Activated T-cell treated with anti-CD3 and anti-CD28 coated beads for 48 hours (primary cell): ENCODE results near the gene ZNF365.
"Not testable (repeated sequence)": the region's sequence is repeated elsewhere in the genome, so short reads cannot be mapped to it uniquely, and the experiment has no call there.

ENCODE experiments used
- DNase-seq: peaks from one replicate; pipeline ENCODE4 v3.0.0-alpha.2; 2020; ENCODE audit warnings: low read depth

ZNF365 gene

GRCh38 chr10:62373995-62374861, at the start of gene ZNF365:
ZNF365 (plus strand) TSS chr10:62374369; CDS start chr10:62376194, 1,825 bp downstream.
- peak; percentile 41 for DNase-seq

GRCh38 chr10:62326176-62326575, 48.0 kb upstream of the ZNF365 start:
- no peak for DNase-seq

- no peak for DNase-seq
These were observed 46.3 kb upstream of the ZNF365 start for GRCh38 chr10:62327885-62328284.

- DNase-seq, result no peak
These were observed 44.0 kb upstream of the ZNF365 start for GRCh38 chr10:62330213-62330612.

GRCh38 chr10:62332406-62332805, 41.8 kb upstream of the ZNF365 start:
- no peak for DNase-seq

GRCh38 chr10:62333135-62333889, 40.9 kb upstream of the ZNF365 start:
- DNase-seq, result no peak

- DNase-seq, result no peak
These were observed 40.0 kb upstream of the ZNF365 start for GRCh38 chr10:62333988-62334682.

GRCh38 chr10:62335326-62335725, 38.8 kb upstream of the ZNF365 start:
- no peak for DNase-seq

GRCh38 chr10:62336404-62336803, 37.8 kb upstream of the ZNF365 start:
- DNase-seq, result no peak

GRCh38 chr10:62341419-62341818, 32.8 kb upstream of the ZNF365 start:
- no peak for DNase-seq

GRCh38 chr10:62343000-62343399, 31.2 kb upstream of the ZNF365 start:
- no peak for DNase-seq

GRCh38 chr10:62348029-62348428, 26.1 kb upstream of the ZNF365 start:
- no peak for DNase-seq

- DNase-seq, result no peak
These were observed 21.7 kb upstream of the ZNF365 start for GRCh38 chr10:62352356-62352970.

- DNase-seq, result no peak
These were observed 19.3 kb upstream of the ZNF365 start for GRCh38 chr10:62354916-62355315.

GRCh38 chr10:62356447-62356846, 17.7 kb upstream of the ZNF365 start:
- DNase-seq, result no peak

GRCh38 chr10:62358151-62358550, 16.0 kb upstream of the ZNF365 start:
- DNase-seq, result not testable (repeated sequence)

- DNase-seq, result no peak
These were observed 552 bp upstream of the ZNF365 start for GRCh38 chr10:62373639-62373994.

GRCh38 chr10:62374862-62375710, 917 bp downstream of the ZNF365 start:
- no peak for DNase-seq

GRCh38 chr10:62376071-62377025, 2.2 kb downstream of the ZNF365 start:
- DNase-seq, result no peak

GRCh38 chr10:62377026-62377415, 2.9 kb downstream of the ZNF365 start:
- DNase-seq, result no peak
